ENCODE measurements around the gene ACVR1. TPM values are rescaled to one million over a fixed set of nuclear protein-coding genes. Genes with fewer than 3 reads are reported as not detected.

The ACVR1 gene
- polyA plus RNA-seq, 1 of the 3 experiments (the other 2 are of a cell fraction), result 22.4 TPM

DNA sequence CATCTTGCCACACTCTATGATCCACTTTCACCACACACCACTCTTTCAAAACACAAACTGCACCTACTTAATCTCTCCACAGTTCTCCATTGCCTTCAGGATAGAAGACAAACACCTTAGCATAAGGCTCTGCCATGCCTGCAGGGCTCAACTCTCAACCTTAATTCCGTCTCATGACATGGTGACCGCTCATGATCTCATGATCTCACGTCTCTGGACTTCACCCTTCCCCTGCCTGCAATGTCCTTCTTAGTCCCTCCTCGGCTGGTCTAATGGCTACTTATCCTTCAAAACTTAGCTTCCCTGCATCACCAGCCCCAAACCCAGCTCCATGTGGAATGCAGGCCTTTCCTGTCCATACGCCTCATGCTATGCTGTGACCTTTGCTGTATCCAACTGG, 85.3 kb downstream of the ACVR1 start:
- Histone ChIP-seq H3K36me3 (replicated peaks in 1 of 2; ENCODE audit: control insufficient read depth in 1 of 2, insufficient read depth in 2 of 2, low read length in 1 of 2) (peaks cover 3 to 16% of the 10 kb centered on the region in 2 experiments), H3K9me3 (no peaks in the 10 kb centered on the region), H4K20me1 (ENCODE audit: insufficient read depth) (no peaks in the 10 kb centered on the region), H3K4me2 (no peak overlapping the region), H3K9me2 (no peaks in the 10 kb centered on the region), H3K79me2 (ENCODE audit: insufficient read depth) (peaks cover 6% of the 10 kb centered on the region; the same call in 1 of the 2 replicates), H3K4me3 (ENCODE audit: low read depth in 2 of 2, low read length in 1 of 2) (no peak overlapping the region), H2AFZ (ENCODE audit: low read depth) (no peak overlapping the region), H3K27me3 (ENCODE audit: insufficient read depth) (no peaks in the 10 kb centered on the region), H3K4me1 (ENCODE audit: control insufficient read depth in 1 of 2, insufficient read depth in 2 of 2, low read depth in 1 of 2, low read length in 1 of 2) (peaks cover 9 to 10% of the 10 kb centered on the region in 2 experiments; a peak in 2 of 4 replicates), H3F3A (replicated peaks; ENCODE audit: insufficient read depth) (peaks cover 9% of the 10 kb centered on the region), H3K9ac (no peak overlapping the region), H3K27ac (ENCODE audit: low read depth in 2 of 2, low read length in 1 of 2) (no peak overlapping the region)
- DNase-seq, result no peak
- WGBS (ENCODE audit: low lambda C conversion rate), result 97% methylated on average over 5 of the region's 5 CpGs
- no peak for TF ChIP-seq RFX5 (IDR thresholded peaks at IDR 0.05; ENCODE audit: low read length)
- no peak for TF ChIP-seq GABPA (IDR thresholded peaks at IDR 0.05; ENCODE audit: low read depth)
- TF ChIP-seq RXRA (IDR thresholded peaks at IDR 0.05; ENCODE audit: borderline replicate concordance, low read depth), result no peak
- no peak for TF ChIP-seq SIN3A (IDR thresholded peaks at IDR 0.05; ENCODE audit: borderline replicate concordance, low read depth, low read length)
- TF ChIP-seq FOXM1 (IDR thresholded peaks at IDR 0.05; ENCODE audit: low read depth), result no peak
- TF ChIP-seq, protein P1, sequence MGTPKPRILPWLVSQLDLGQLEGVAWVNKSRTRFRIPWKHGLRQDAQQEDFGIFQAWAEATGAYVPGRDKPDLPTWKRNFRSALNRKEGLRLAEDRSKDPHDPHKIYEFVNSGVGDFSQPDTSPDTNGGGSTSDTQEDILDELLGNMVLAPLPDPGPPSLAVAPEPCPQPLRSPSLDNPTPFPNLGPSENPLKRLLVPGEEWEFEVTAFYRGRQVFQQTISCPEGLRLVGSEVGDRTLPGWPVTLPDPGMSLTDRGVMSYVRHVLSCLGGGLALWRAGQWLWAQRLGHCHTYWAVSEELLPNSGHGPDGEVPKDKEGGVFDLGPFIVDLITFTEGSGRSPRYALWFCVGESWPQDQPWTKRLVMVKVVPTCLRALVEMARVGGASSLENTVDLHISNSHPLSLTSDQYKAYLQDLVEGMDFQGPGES (IDR thresholded peaks at IDR 0.05; ENCODE audit: low read depth, low read length), result no peak
- TF ChIP-seq, protein P2, sequence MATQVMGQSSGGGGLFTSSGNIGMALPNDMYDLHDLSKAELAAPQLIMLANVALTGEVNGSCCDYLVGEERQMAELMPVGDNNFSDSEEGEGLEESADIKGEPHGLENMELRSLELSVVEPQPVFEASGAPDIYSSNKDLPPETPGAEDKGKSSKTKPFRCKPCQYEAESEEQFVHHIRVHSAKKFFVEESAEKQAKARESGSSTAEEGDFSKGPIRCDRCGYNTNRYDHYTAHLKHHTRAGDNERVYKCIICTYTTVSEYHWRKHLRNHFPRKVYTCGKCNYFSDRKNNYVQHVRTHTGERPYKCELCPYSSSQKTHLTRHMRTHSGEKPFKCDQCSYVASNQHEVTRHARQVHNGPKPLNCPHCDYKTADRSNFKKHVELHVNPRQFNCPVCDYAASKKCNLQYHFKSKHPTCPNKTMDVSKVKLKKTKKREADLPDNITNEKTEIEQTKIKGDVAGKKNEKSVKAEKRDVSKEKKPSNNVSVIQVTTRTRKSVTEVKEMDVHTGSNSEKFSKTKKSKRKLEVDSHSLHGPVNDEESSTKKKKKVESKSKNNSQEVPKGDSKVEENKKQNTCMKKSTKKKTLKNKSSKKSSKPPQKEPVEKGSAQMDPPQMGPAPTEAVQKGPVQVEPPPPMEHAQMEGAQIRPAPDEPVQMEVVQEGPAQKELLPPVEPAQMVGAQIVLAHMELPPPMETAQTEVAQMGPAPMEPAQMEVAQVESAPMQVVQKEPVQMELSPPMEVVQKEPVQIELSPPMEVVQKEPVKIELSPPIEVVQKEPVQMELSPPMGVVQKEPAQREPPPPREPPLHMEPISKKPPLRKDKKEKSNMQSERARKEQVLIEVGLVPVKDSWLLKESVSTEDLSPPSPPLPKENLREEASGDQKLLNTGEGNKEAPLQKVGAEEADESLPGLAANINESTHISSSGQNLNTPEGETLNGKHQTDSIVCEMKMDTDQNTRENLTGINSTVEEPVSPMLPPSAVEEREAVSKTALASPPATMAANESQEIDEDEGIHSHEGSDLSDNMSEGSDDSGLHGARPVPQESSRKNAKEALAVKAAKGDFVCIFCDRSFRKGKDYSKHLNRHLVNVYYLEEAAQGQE (IDR thresholded peaks at IDR 0.05; ENCODE audit: low read depth, low read length), result no peak
- TF ChIP-seq NFIC (IDR thresholded peaks at IDR 0.05; ENCODE audit: borderline replicate concordance), result no peak
- TF ChIP-seq POLR2AphosphoS5 (IDR thresholded peaks at IDR 0.05; ENCODE audit: low read depth, low read length), result no peak
- no peak for TF ChIP-seq NRF1 (IDR thresholded peaks at IDR 0.05; ENCODE audit: low read depth, low read length)
- TF ChIP-seq, protein P3, sequence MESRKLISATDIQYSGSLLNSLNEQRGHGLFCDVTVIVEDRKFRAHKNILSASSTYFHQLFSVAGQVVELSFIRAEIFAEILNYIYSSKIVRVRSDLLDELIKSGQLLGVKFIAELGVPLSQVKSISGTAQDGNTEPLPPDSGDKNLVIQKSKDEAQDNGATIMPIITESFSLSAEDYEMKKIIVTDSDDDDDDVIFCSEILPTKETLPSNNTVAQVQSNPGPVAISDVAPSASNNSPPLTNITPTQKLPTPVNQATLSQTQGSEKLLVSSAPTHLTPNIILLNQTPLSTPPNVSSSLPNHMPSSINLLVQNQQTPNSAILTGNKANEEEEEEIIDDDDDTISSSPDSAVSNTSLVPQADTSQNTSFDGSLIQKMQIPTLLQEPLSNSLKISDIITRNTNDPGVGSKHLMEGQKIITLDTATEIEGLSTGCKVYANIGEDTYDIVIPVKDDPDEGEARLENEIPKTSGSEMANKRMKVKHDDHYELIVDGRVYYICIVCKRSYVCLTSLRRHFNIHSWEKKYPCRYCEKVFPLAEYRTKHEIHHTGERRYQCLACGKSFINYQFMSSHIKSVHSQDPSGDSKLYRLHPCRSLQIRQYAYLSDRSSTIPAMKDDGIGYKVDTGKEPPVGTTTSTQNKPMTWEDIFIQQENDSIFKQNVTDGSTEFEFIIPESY (IDR thresholded peaks at IDR 0.05; ENCODE audit: borderline replicate concordance, low read depth), result no peak
- no peak for TF ChIP-seq CHD2 (IDR thresholded peaks at IDR 0.05; ENCODE audit: low read length, partially characterized antibody)
- no peak for TF ChIP-seq ELF1 (IDR thresholded peaks at IDR 0.05)
- no peak for TF ChIP-seq RAD21 (IDR thresholded peaks at IDR 0.05; ENCODE audit: low read length)
- ChIA-PET POLR2A (no interaction called here), CTCF (interaction anchor here (0.7 kb wide), 1 partner anchor 13 kb away, joined by 3 read pairs; no protein-coding TSS in a partner anchor)

Data from SK-N-SH (cell line).